Heart right ventricle (tissue), 16 donors: ENCODE results near the gene CRIP2. TPM values are rescaled to one million over a fixed set of nuclear protein-coding genes. Genes with fewer than 3 reads are reported as not detected.

Source experiments
- ATAC-seq, 8 donors: fragments of 200-7000 bp; cut with Tn5 transposase; one replicate each; pipeline ENCODE4 v1.9.1; 2020; ENCODE audit warnings: mild to moderate bottlenecking in 8 of 8, moderate library complexity in 8 of 8, moderate number of reproducible peaks in 1 of 8
- DNase-seq, 2 donors: peaks; one replicate each; pipeline ENCODE4 v3.0.0-alpha.2; 2020
- H3K27ac ChIP-seq, 10 donors: fragments of 200-600 bp; sonication (generic) in 2 of 10; one replicate each; pipeline versions ENCODE4 v1.5.0 to v1.8.0; 2020 to 2022; ENCODE audit warnings: mild to moderate bottlenecking in 3 of 10
- H3K27me3 ChIP-seq, 7 donors: fragments of 200-600 bp; one replicate each; pipeline ENCODE4 v1.8.0; 2021 to 2022; ENCODE audit warnings: mild to moderate bottlenecking in 2 of 7
- H3K36me3 ChIP-seq, 9 donors: fragments of 200-600 bp; sonication (generic) in 1 of 9; one replicate each; pipeline versions ENCODE4 v1.5.0 to v1.8.0; 2020 to 2022; ENCODE audit warnings: mild to moderate bottlenecking in 2 of 9
- H3K4me1 ChIP-seq, 9 donors: fragments of 200-600 bp; sonication (generic) in 1 of 9; one replicate each; pipeline versions ENCODE4 v1.5.0 to v1.8.0; 2020 to 2022; ENCODE audit warnings: mild to moderate bottlenecking in 4 of 9
- H3K4me3 ChIP-seq, 10 donors: fragments of 200-600 bp; sonication (generic) in 2 of 10; one replicate each; pipeline versions ENCODE4 v1.5.0 to v1.8.0; 2020 to 2022; ENCODE audit warnings: mild to moderate bottlenecking in 7 of 10, moderate library complexity in 2 of 10
- H3K9me3 ChIP-seq, 11 donors: fragments of 200-600 bp in 10 of 11; sonication (generic) in 2 of 11; one replicate each; pipeline versions ENCODE4 v1.5.0 to v1.8.0; 2013 to 2022; ENCODE audit warnings: mild to moderate bottlenecking in 2 of 11, control low read depth in 1 of 11, moderate library complexity in 1 of 11
- CTCF ChIP-seq, 9 donors: fragments of 200-600 bp; sonication (generic) in 2 of 9; IDR thresholded peaks; one replicate each; pipeline versions ENCODE4 v1.5.0 to v1.8.0; 2021 to 2022; ENCODE audit warnings: antibody characterized with exemption in 9 of 9, mild to moderate bottlenecking in 5 of 9, moderate library complexity in 1 of 9
- WGBS, 2 donors: extraction: QIAGEN DNeasy Blood & Tissue Kit; methylation state at CpG; one replicate each; pipeline ENCODE4 v1.1.7; 2013; ENCODE audit warnings: inconsistent platforms in 1 of 2; 5-methylcytosine and 5-hydroxymethylcytosine counted together
- intact Hi-C, 10 donors: fragments of 100-400 bp; cut with DNase I; formaldehyde crosslinking; loops; one replicate each; pipeline versions ENCODE4 v1.11.1 to v1.14.2; 2022
- polyA plus RNA-seq, 2 donors: library from polyadenylated mRNA; stranded (reverse); fragments of 200-250 nt; gene quantifications; one replicate each; pipeline ENCODE4 v1.2.3, GENCODE V29; 2013
- total RNA-seq, 10 donors: library from RNA; stranded (reverse); fragmentation: NEBNext Ultra II Directional in 3 of 10; extraction: Animal tissue kit (Norgen Biotek cat#: 25700) in 3 of 10; gene quantifications; one replicate each; pipeline versions ENCODE4 v1.2.1 to v1.2.4, GENCODE V29; 2021 to 2023
- donor health status: Arrhythmogenic right ventricular cardiomyopathy.
- donor health status: ischemic (EF 13 %, LVEDD 7.1; RV severe dilation, severe dysfunction).
- donor health status: healthy with polysubstance abuse.
- donor health status: DM: no; HTN: yes; CAD: no.
- donor health status: DM: no; HTN: no; CAD: no.
- donor health status: ischemic (EF 25% LVEDD 6.9; RV normal size, moderate dysfunction).
- donor health status: ischemic (EF 25% LVEDD 5.7; RV mildly dilated, moderate dysfunction).
- donor health status: healthy.
- donor health status: DM: yes; HTN: yes; CAD: no.
- donor health status: Ischemic cardiomyopathy.
- donor health status: ischemic (EF 35%, LVEDD 5.7; RV mildly dilated, moderate dysfunction).
- donor health status: nonischemic (EF 11% LVEDD 7.7; RV severe dilation, severe dysfunction).
- donor health status: DM: yes; HTN: yes; CAD: no.
- donor health status: PGD.
- donor health status: ischemic (EF 29% LVEDD 5.4; RV normal size, mild dysfunction).
- donor health status: nonischemic (EF 23%, LVEDD 6.1; RV moderate dilation, normal function).

Gene CRIP2
- total and polyA plus RNA-seq, 12 donors: 731 to 1,223 (median 927) TPM

- H3K27me3 ChIP-seq: peaks cover 0 to 62% (median 0%) of the 10 kb centered on the region in 7 donors
- no peak for DNase-seq
- H3K9me3 ChIP-seq: no peaks in the 10 kb centered on the region
- H3K27ac ChIP-seq: peak overlapping the region in 4 of 10 donors; percentile 71 to 83 (median 80)
- WGBS, 2 donors: 16 to 18% methylated on average over 78 to 89 of the region's 89 CpGs
- H3K4me3 ChIP-seq: peak overlapping the region; percentile 29 to 83 (median 69)
- H3K36me3 ChIP-seq: no peaks in the 10 kb centered on the region
- peaks cover 11 to 38% (median 30%) of the 10 kb centered on the region in 9 donors for H3K4me1 ChIP-seq
- intact Hi-C loops: loop anchor here in 8 of 10 donors (2.0 to 10.0 kb wide), 7 partner anchors 36 to 161 kb away; partner anchors contain the start of gene TEDC1 (in 2 of the 8)
- peak in 2 of 9 donors; percentile 7 to 29 for TF ChIP-seq CTCF (IDR thresholded peaks at IDR 0.05)
- peak in 3 of 8 donors; percentile 2 to 8 (median 3) for ATAC-seq
Observed at GRCh38 chr14:105528586-105529318, 54.1 kb downstream of the CRIP2 start.

- TF ChIP-seq CTCF (IDR thresholded peaks at IDR 0.05): no peak
- no peaks in the 10 kb centered on the region for H3K36me3 ChIP-seq
- H3K4me1 ChIP-seq: peaks cover 11 to 38% (median 30%) of the 10 kb centered on the region in 9 donors
- peak overlapping the region; percentile 14 to 83 (median 69) for H3K4me3 ChIP-seq
- peaks cover 0 to 58% (median 0%) of the 10 kb centered on the region in 7 donors for H3K27me3 ChIP-seq
- H3K9me3 ChIP-seq: no peaks in the 10 kb centered on the region
- ATAC-seq (no peak), DNase-seq (no peak)
- peak overlapping the region in 1 of 10 donors; percentile 28 for H3K27ac ChIP-seq
- 33 to 45% methylated on average over 24 of the region's 24 CpGs for WGBS, 2 donors
- intact Hi-C loops: loop anchor here in 8 of 10 donors (2.0 to 10.0 kb wide), 7 partner anchors 37 to 162 kb away; partner anchors contain the start of gene TEDC1 (in 2 of the 8)
Observed at GRCh38 chr14:105529319-105529568, 54.6 kb downstream of the CRIP2 start.

Other genes starting within 250 kb of the CRIP2 start
- 10 to 100 TPM; 28.1 to 49.7 (median 32.2) TPM for gene BTBD6, start 226.3 kb upstream of the CRIP2 start, total RNA-seq
- 10 to 100 TPM; 40.9 to 58.2 TPM for gene BTBD6, start 226.3 kb upstream of the CRIP2 start, polyA plus RNA-seq
- 10 to 100 TPM; 12.7 to 18.9 (median 16.2) TPM for gene BRF1, start 173.8 kb upstream of the CRIP2 start, total RNA-seq
- 10 to 100 TPM; 12.9 to 30.8 TPM for gene BRF1, start 173.8 kb upstream of the CRIP2 start, polyA plus RNA-seq
- gene PACS2, start 160.1 kb upstream of the CRIP2 start, total RNA-seq: 10 to 100 TPM; 41.8 to 78.9 (median 54.6) TPM
- 100 to 1,000 TPM in 1 of 2 donors, 10 to 100 TPM in 1; 42.9 to 123 TPM for gene PACS2, start 160.1 kb upstream of the CRIP2 start, polyA plus RNA-seq
- 1 to 10 TPM in 4 of 10 donors, under 1 TPM in 4, not detected in 2; 0.42 to 2.0 (median 1.00) TPM for gene TEX22, start 76.3 kb upstream of the CRIP2 start, total RNA-seq
- under 1 TPM; 0.07 to 0.22 TPM for gene TEX22, start 76.3 kb upstream of the CRIP2 start, polyA plus RNA-seq
- gene MTA1, start 55.0 kb upstream of the CRIP2 start, total RNA-seq: 100 to 1,000 TPM; 104 to 209 (median 133) TPM
- 100 to 1,000 TPM in 1 of 2 donors, 10 to 100 TPM in 1; 94.4 to 250 TPM for gene MTA1, start 55.0 kb upstream of the CRIP2 start, polyA plus RNA-seq
- gene CRIP1, start 12.1 kb downstream of the CRIP2 start, total RNA-seq: 100 to 1,000 TPM in 1 of 10 donors, 10 to 100 TPM in 9; 34.0 to 131 (median 51.0) TPM
- 100 to 1,000 TPM; 149 to 170 TPM for gene CRIP1, start 12.1 kb downstream of the CRIP2 start, polyA plus RNA-seq
- gene TEDC1, start 16.4 kb downstream of the CRIP2 start, total RNA-seq: 1 to 10 TPM; 2.3 to 5.2 (median 4.2) TPM
- gene TEDC1, start 16.4 kb downstream of the CRIP2 start, polyA plus RNA-seq: 10 to 100 TPM in 1 of 2 donors, 1 to 10 TPM in 1; 8.4 to 10.0 TPM
- gene TMEM121, start 51.8 kb downstream of the CRIP2 start, total RNA-seq: 1 to 10 TPM in 8 of 10 donors, under 1 TPM in 2; 0.93 to 2.3 (median 1.7) TPM
- gene TMEM121, start 51.8 kb downstream of the CRIP2 start, polyA plus RNA-seq: 1 to 10 TPM; 1.3 to 2.6 TPM